GM23338 (cell line): ENCODE measurements around the gene EHD4.

Source experiments
- CREB1 ChIP-seq: fragments of 250-450 bp; sonication (Bioruptor Pico); IDR thresholded peaks from 2 replicates; pipeline ENCODE4 v1.5.0; 2020; ENCODE audit warnings: low read depth, mild to moderate bottlenecking, moderate library complexity
- CTCF ChIP-seq, 2 experiments: fragments of 200-600 bp in 1 of 2; sonication (generic) in 1 of 2; conservative IDR thresholded peaks; 2 replicates each; pipeline versions ENCODE4 v1.5.1 to v1.6.1; 2016 to 2017; ENCODE audit warnings: antibody characterized with exemption in 2 of 2, low read depth in 2 of 2, mild to moderate bottlenecking in 2 of 2, moderate library complexity in 1 of 2
- ETS1 ChIP-seq: IDR thresholded peaks from 2 replicates; pipeline ENCODE4 v1.6.1; 2016; ENCODE audit warnings: antibody characterized with exemption
- EZH2 ChIP-seq: fragments of 200-600 bp; sonication (generic); IDR thresholded peaks from one replicate; pipeline ENCODE4 v1.8.0; 2017; ENCODE audit warnings: antibody characterized with exemption, mild to moderate bottlenecking, low read depth; ENCODE audit not compliant: unreplicated experiment
- NANOG ChIP-seq: IDR thresholded peaks from 2 replicates; pipeline ENCODE4 v1.6.1; 2016; ENCODE audit warnings: antibody characterized with exemption, borderline replicate concordance
- POLR2AphosphoS5 ChIP-seq: IDR thresholded peaks from 2 replicates; pipeline ENCODE4 v1.6.1; 2016; ENCODE audit warnings: antibody characterized with exemption, low read depth
- ZNF462 ChIP-seq: fragments of 250-450 bp; sonication (Bioruptor Pico); IDR thresholded peaks from 2 replicates; pipeline ENCODE4 v1.5.0; 2020; ENCODE audit warnings: mild to moderate bottlenecking, moderate library complexity

- TF ChIP-seq CTCF (conservative IDR thresholded peaks at IDR 0.05; ENCODE audit: low read depth in 2 of 2): no peak
- no peak for TF ChIP-seq EZH2
- no peak for TF ChIP-seq POLR2AphosphoS5
- TF ChIP-seq NANOG: no peak
- no peak for TF ChIP-seq CREB1 (CRISPR knock-in tag)
- TF ChIP-seq ETS1: no peak
- TF ChIP-seq ZNF462 (CRISPR knock-in tag): no peak
Measured at GRCh38 chr15:41886741-41887140, 85.6 kb downstream of the EHD4 start.
